ENCODE measurements around the gene CHML. TPM values are rescaled to one million over a fixed set of nuclear protein-coding genes. Genes with fewer than 3 reads are reported as not detected.
A peak's percentile ranks its signal among the peaks of the same experiment; 100 is the strongest.

The CHML gene
- total RNA-seq, 1 donor from 2014 or later: 1.2 TPM

- H3K36me3 ChIP-seq: no peaks in the 10 kb centered on the region
- no peak for DNase-seq (ENCODE audit: low spot score in 2 of 2)
- no peak overlapping the region for H3K27ac ChIP-seq
- TF ChIP-seq, protein P1, sequence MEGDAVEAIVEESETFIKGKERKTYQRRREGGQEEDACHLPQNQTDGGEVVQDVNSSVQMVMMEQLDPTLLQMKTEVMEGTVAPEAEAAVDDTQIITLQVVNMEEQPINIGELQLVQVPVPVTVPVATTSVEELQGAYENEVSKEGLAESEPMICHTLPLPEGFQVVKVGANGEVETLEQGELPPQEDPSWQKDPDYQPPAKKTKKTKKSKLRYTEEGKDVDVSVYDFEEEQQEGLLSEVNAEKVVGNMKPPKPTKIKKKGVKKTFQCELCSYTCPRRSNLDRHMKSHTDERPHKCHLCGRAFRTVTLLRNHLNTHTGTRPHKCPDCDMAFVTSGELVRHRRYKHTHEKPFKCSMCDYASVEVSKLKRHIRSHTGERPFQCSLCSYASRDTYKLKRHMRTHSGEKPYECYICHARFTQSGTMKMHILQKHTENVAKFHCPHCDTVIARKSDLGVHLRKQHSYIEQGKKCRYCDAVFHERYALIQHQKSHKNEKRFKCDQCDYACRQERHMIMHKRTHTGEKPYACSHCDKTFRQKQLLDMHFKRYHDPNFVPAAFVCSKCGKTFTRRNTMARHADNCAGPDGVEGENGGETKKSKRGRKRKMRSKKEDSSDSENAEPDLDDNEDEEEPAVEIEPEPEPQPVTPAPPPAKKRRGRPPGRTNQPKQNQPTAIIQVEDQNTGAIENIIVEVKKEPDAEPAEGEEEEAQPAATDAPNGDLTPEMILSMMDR (IDR thresholded peaks at IDR 0.05): no peak
- no peaks in the 10 kb centered on the region for H3K9me3 ChIP-seq
- intact Hi-C loops (cut with DNase I): no loop called here
- H3K4me1 ChIP-seq: no peaks in the 10 kb centered on the region
- H3K4me3 ChIP-seq: no peak overlapping the region
- H3K27me3 ChIP-seq: no peaks in the 10 kb centered on the region
Measured at GRCh38 chr1:241614572-241614971, 25.6 kb downstream of the CHML start.

- TF ChIP-seq, protein P1 (IDR thresholded peaks at IDR 0.05): no peak
- no peak for DNase-seq (ENCODE audit: low spot score in 2 of 2)
- no peaks in the 10 kb centered on the region for H3K4me1 ChIP-seq
- H3K27ac ChIP-seq: no peak overlapping the region
- H3K9me3 ChIP-seq: no peaks in the 10 kb centered on the region
- H3K36me3 ChIP-seq: no peaks in the 10 kb centered on the region
- intact Hi-C loops (cut with DNase I): no loop called here
- no peak overlapping the region for H3K4me3 ChIP-seq
- no peaks in the 10 kb centered on the region for H3K27me3 ChIP-seq
Measured at GRCh38 chr1:241614144-241614543, 26.0 kb downstream of the CHML start.

- Histone ChIP-seq H3K4me1 (no peaks in the 10 kb centered on the region), H3K27me3 (no peaks in the 10 kb centered on the region), H3K36me3 (no peaks in the 10 kb centered on the region), H3K27ac (no peak overlapping the region), H3K9me3 (no peaks in the 10 kb centered on the region), H3K4me3 (no peak overlapping the region)
- no peak for DNase-seq (ENCODE audit: low spot score in 2 of 2)
- TF ChIP-seq, protein P1 (IDR thresholded peaks at IDR 0.05): no peak
- intact Hi-C loops (cut with DNase I): no loop called here
Measured at GRCh38 chr1:241612533-241613477, 27.4 kb downstream of the CHML start.

GRCh38 chr1:241611736-241612135, 28.4 kb downstream of the CHML start:
- Histone ChIP-seq H3K27ac (no peak overlapping the region), H3K9me3 (no peaks in the 10 kb centered on the region), H3K4me1 (no peaks in the 10 kb centered on the region), H3K4me3 (no peak overlapping the region), H3K36me3 (no peaks in the 10 kb centered on the region), H3K27me3 (no peaks in the 10 kb centered on the region)
- TF ChIP-seq, protein P1 (IDR thresholded peaks at IDR 0.05): no peak
- DNase-seq (ENCODE audit: low spot score in 2 of 2): no peak
- intact Hi-C loops (cut with DNase I): loop anchor here (1.0 kb wide), 1 partner anchor 223 kb away; no protein-coding TSS in a partner anchor

DNA sequence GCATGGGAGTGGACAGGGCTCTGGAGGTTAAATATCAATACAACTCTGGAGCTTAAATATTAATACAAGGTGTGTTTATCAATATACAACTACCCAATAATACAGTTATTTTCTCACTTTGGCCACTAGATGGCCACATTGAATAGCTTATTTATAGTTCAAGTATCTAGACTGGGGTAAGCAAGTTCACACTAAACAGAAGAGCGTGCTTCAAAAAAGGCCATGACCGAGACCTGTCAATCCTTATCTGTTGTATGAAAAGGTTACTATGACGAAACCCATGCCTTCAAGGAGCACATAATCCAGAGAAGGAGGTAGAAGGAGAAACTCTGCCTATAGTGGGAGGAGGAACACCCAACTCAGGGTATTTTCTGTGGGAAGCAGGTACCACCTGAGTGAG, 29.1 kb downstream of the CHML start:
- no peaks in the 10 kb centered on the region for H3K4me1 ChIP-seq
- H3K27ac ChIP-seq: no peak overlapping the region
- intact Hi-C loops (cut with DNase I): loop anchor here (1.0 kb wide), 1 partner anchor 223 kb away; no protein-coding TSS in a partner anchor
- H3K9me3 ChIP-seq: no peaks in the 10 kb centered on the region
- H3K36me3 ChIP-seq: no peaks in the 10 kb centered on the region
- H3K4me3 ChIP-seq: no peak overlapping the region
- no peaks in the 10 kb centered on the region for H3K27me3 ChIP-seq
- DNase-seq (ENCODE audit: low spot score in 2 of 2): no peak
- TF ChIP-seq, protein P1 (IDR thresholded peaks at IDR 0.05): peak; percentile 58 to 75 (median 60)
